OCI-LY3 (cell line): Measurements from ENCODE around the gene RIPK3.
A peak's percentile ranks its signal among the peaks of the same experiment; 100 is the strongest.

Experiments used
- H2AFZ ChIP-seq: fragments of 200-600, 300-600 bp; shearing (Covaris generic); 2 replicates; pipeline ENCODE4 v1.6.0; 2014; ENCODE audit warnings: antibody characterized with exemption, low read depth, low read length
- H3K27ac ChIP-seq: fragments of 200-600, 300-600 bp; sonication (generic); 2 replicates; pipeline ENCODE4 v1.5.1; 2014; ENCODE audit warnings: mild to moderate bottlenecking, low read length, moderate library complexity, mixed read lengths
- H3K27me3 ChIP-seq: fragments of 200-600, 300-600 bp; sonication (generic); 2 replicates; pipeline ENCODE4 v1.6.1; 2014; ENCODE audit warnings: low read depth, low read length, mixed read lengths
- H3K36me3 ChIP-seq: fragments of 200-600, 300-600 bp; sonication (generic); replicated peaks from 2 replicates; pipeline ENCODE3; 2014; ENCODE audit warnings: low read depth, low read length, mixed read lengths
- H3K4me1 ChIP-seq: fragments of 300-600, 200-600 bp; sonication (generic); 2 replicates; pipeline ENCODE4 v1.6.1; 2014; ENCODE audit warnings: low read length, mixed read lengths
- H3K4me2 ChIP-seq: fragments of 200-600, 300-600 bp; sonication (generic); 2 replicates; pipeline ENCODE4 v1.6.1; 2014; ENCODE audit warnings: low read length, mixed read lengths
- H3K4me3 ChIP-seq: fragments of 300-600, 200-600 bp; sonication (generic); 2 replicates; pipeline ENCODE4 v1.5.1; 2014; ENCODE audit warnings: antibody characterized with exemption, mild to moderate bottlenecking, low read length, moderate library complexity
- H3K79me2 ChIP-seq: fragments of 300-600, 200-600 bp; shearing (Covaris generic); 2 replicates; pipeline ENCODE4 v1.6.1; 2014; ENCODE audit warnings: mild to moderate bottlenecking, low read length, mixed read lengths
- H3K9ac ChIP-seq: fragments of 300-600, 200-600 bp; shearing (Covaris generic); 2 replicates; pipeline ENCODE4 v1.6.0; 2014; ENCODE audit warnings: mild to moderate bottlenecking, low read length, moderate library complexity
- H3K9me3 ChIP-seq: fragments of 200-600, 300-600 bp; shearing (Covaris generic); 2 replicates; pipeline ENCODE4 v1.6.1; 2014; ENCODE audit warnings: low read length, mixed read lengths; ENCODE audit not compliant: insufficient read depth
- H4K20me1 ChIP-seq: fragments of 200-600, 300-600 bp; sonication (generic); 2 replicates; pipeline ENCODE4 v1.6.1; 2016; ENCODE audit warnings: low read length, mixed read lengths; ENCODE audit not compliant: insufficient read depth
- CTCF ChIP-seq: fragments of 200-600, 300-600 bp; sonication (generic); IDR thresholded peaks from 2 replicates; pipeline ENCODE4 v1.5.1; 2014; ENCODE audit warnings: antibody characterized with exemption, low read length, low read depth
- EZH2phosphoT487 ChIP-seq: fragments of 200-600 bp; shearing (Covaris generic); IDR thresholded peaks from 2 replicates; pipeline ENCODE4 v1.6.1; 2018; ENCODE audit warnings: antibody characterized with exemption, mixed run types, low read depth

The RIPK3 gene

GRCh38 chr14:24368212-24368561 lies 28.4 kb upstream of the RIPK3 start:
- peak overlapping the region; percentile 99 for H3K9ac ChIP-seq
- H2AFZ ChIP-seq = no peak overlapping the region

GRCh38 chr14:24367514-24368211 lies 27.9 kb upstream of the RIPK3 start, which contains the start of gene NFATC4:
TSS of gene NFATC4 (plus strand) at chr14:24368184. CDS start at chr14:24368341, 157 bp downstream.
- Histone ChIP-seq H3K4me3 (peak within 1 kb of the TSS; percentile 95), H3K9me3 (no peaks in the 10 kb centered on the region), H3K27me3 (no peaks in the 10 kb centered on the region), H3K9ac (peak within 1 kb of the TSS; percentile 99), H3K36me3 (peaks cover under 1% of the 10 kb centered on the region), H4K20me1 (no peaks in the 10 kb centered on the region), H3K79me2 (no peaks in the 10 kb centered on the region), H3K27ac (peak within 1 kb of the TSS; percentile 87), H3K4me2 (peak within 1 kb of the TSS; percentile 74), H2AFZ (peak within 1 kb of the TSS; percentile 77), H3K4me1 (peaks cover 13% of the 10 kb centered on the region)
- TF ChIP-seq EZH2phosphoT487 (no peak), CTCF (no peak)

More at GRCh38 chr14:24368212-24368561, 28.4 kb upstream of the RIPK3 start:
- Histone ChIP-seq H3K79me2 (no peaks in the 10 kb centered on the region), H3K27ac (peak overlapping the region; percentile 87), H3K4me2 (peak overlapping the region; percentile 74), H3K36me3 (peaks cover 6% of the 10 kb centered on the region), H3K9me3 (no peaks in the 10 kb centered on the region), H3K4me1 (peaks cover 13% of the 10 kb centered on the region), H3K4me3 (peak overlapping the region; percentile 95), H4K20me1 (no peaks in the 10 kb centered on the region), H3K27me3 (no peaks in the 10 kb centered on the region)
- no peak for TF ChIP-seq CTCF
- no peak for TF ChIP-seq EZH2phosphoT487

- Histone ChIP-seq H3K79me2 (no peaks in the 10 kb centered on the region), H3K4me1 (peaks cover 13% of the 10 kb centered on the region), H2AFZ (peak overlapping the region; percentile 77), H4K20me1 (no peaks in the 10 kb centered on the region), H3K27me3 (no peaks in the 10 kb centered on the region), H3K4me2 (peak overlapping the region; percentile 74), H3K27ac (peak overlapping the region; percentile 87), H3K4me3 (peak overlapping the region; percentile 95), H3K36me3 (no peaks in the 10 kb centered on the region), H3K9me3 (no peaks in the 10 kb centered on the region), H3K9ac (peak overlapping the region; percentile 99)
- TF ChIP-seq CTCF (no peak), EZH2phosphoT487 (no peak)
Measured at GRCh38 chr14:24366721-24367513, 27.1 kb upstream of the RIPK3 start.

- H3K4me2 ChIP-seq = peak overlapping the region; percentile 74
- H3K79me2 ChIP-seq = no peaks in the 10 kb centered on the region
- no peaks in the 10 kb centered on the region for H3K9me3 ChIP-seq
- H4K20me1 ChIP-seq = no peaks in the 10 kb centered on the region
- no peak overlapping the region for H2AFZ ChIP-seq
- peak overlapping the region; percentile 87 for H3K27ac ChIP-seq
- no peaks in the 10 kb centered on the region for H3K27me3 ChIP-seq
- no peak for TF ChIP-seq EZH2phosphoT487
- no peak for TF ChIP-seq CTCF
- H3K4me1 ChIP-seq = peaks cover 15% of the 10 kb centered on the region
- H3K9ac ChIP-seq = peak overlapping the region; percentile 99
- H3K36me3 ChIP-seq = no peaks in the 10 kb centered on the region
- peak overlapping the region; percentile 95 for H3K4me3 ChIP-seq
Measured at GRCh38 chr14:24366413-24366720, 26.6 kb upstream of the RIPK3 start.
